RWPE1 (cell line): ENCODE results near the gene DMKN.

Experiments
- CTCF ChIA-PET: fragments of 350-600 bp; sonication (Branson Sonifier 250); formaldehyde crosslinking; extraction: SDS; loops from one replicate; lab custom pipeline; 2021; lab: Yijun Ruan, JAX
- POLR2A ChIA-PET: fragments of 400-600 bp; formaldehyde crosslinking; extraction: SDS; loops from one replicate; lab custom pipeline; 2020; ENCODE audit warnings: antibody characterized with exemption; ENCODE audit not compliant: low non-redundant PET; lab: Yijun Ruan, JAX
- DNase-seq: peaks from one replicate; pipeline ENCODE4 v3.0.0; 2012; ENCODE audit warnings: low spot score
- H3K27ac ChIP-seq: fragments of 450-650 bp; 2 replicates; pipeline ENCODE4 v1.5.1; 2017
- TF ChIP-seq, protein P1 (sequence below): fragments of 450-650 bp; conservative IDR thresholded peaks from 2 replicates; pipeline ENCODE4 v1.5.1; 2017; ENCODE audit warnings: low read depth, mild to moderate bottlenecking

Gene DMKN

DNA sequence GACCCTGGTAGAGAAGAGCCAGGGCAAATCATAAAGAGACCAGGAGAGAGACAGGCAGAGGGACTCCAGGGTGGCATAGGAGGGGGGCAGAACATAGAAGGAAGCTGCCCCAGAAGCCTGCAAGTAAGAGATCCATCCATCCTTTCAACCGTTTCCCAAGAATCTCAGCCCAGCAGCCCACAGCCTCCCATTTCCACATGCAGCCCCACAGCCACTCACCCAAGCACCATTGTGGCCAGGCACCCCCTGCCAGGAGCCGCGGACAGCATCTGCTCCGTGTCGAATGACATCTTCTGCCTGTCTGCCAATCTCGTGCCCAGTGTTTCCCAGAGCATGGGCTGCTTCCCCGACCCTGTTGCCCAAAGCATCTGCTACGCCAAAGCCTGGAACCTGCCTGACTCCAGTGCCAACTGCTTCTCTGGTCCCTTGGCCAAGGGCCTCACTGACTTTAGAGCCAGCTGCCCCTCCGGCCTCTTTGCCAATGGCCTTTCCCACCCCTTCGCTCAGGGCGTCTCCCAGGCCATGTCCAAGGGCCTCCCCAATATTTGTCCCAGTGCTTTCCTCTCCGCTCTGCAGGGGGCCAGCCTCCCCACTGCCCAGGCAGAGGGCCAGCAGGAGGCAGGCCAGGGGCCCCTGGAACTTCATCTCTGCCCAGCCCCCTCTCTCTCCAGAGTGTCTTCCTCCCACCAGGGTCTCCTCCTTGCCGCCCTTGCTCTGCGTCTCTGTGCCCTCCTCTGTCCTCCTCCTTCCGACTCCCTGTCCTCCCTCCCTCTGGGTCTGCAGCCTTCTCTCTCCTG, 420 bp downstream of the DMKN start:
- no peak overlapping the region for H3K27ac ChIP-seq
- DNase-seq: no peak
- ChIA-PET POLR2A (no interaction called here), CTCF (interaction anchor here (0.6 to 2.0 kb wide), 2 partner anchors 18 to 148 kb away, joined by 3 to 9 read pairs; no protein-coding TSS in a partner anchor)
- TF ChIP-seq, protein P1, sequence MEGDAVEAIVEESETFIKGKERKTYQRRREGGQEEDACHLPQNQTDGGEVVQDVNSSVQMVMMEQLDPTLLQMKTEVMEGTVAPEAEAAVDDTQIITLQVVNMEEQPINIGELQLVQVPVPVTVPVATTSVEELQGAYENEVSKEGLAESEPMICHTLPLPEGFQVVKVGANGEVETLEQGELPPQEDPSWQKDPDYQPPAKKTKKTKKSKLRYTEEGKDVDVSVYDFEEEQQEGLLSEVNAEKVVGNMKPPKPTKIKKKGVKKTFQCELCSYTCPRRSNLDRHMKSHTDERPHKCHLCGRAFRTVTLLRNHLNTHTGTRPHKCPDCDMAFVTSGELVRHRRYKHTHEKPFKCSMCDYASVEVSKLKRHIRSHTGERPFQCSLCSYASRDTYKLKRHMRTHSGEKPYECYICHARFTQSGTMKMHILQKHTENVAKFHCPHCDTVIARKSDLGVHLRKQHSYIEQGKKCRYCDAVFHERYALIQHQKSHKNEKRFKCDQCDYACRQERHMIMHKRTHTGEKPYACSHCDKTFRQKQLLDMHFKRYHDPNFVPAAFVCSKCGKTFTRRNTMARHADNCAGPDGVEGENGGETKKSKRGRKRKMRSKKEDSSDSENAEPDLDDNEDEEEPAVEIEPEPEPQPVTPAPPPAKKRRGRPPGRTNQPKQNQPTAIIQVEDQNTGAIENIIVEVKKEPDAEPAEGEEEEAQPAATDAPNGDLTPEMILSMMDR: no peak

- CTCF ChIA-PET: interaction anchor here (0.6 to 2.2 kb wide), 5 partner anchors 15 to 359 kb away, joined by 3 to 16 read pairs (median 4); no protein-coding TSS in a partner anchor
- POLR2A ChIA-PET: no interaction called here
- TF ChIP-seq, protein P1: no peak
- no peak overlapping the region for H3K27ac ChIP-seq
- no peak for DNase-seq
Observed at GRCh38 chr19:35511337-35511736, 2.1 kb downstream of the DMKN start.

DNA sequence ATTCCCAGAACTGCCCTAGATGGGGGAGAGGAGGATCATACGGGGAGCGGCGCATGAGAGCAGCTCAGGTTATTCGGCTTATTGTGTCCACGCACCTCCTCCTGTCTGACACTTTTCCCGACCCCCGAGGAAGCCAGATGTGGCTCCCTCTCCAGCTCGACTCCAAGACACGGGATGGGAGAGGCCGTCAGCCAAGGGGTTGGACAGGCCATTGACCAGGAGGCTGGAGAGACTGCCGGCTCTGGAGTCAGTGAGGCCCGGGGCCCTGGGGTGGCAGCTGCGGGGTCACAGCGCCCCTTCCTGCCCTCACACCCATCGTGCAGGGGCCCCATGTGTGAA, 2.9 kb downstream of the DMKN start:
- ChIA-PET CTCF (interaction anchor here (0.5 to 2.2 kb wide), 21 partner anchors 8 to 570 kb away, joined by 3 to 16 read pairs (median 4); partner anchors contain the start of genes PSENEN and U2AF1L4), POLR2A (interaction anchor here (0.9 kb wide), 1 partner anchor 52 kb away, joined by 3 read pairs; no protein-coding TSS in a partner anchor)
- TF ChIP-seq, protein P1: peak; percentile 25
- H3K27ac ChIP-seq: peak overlapping the region; percentile 90
- DNase-seq: no peak

DNA sequence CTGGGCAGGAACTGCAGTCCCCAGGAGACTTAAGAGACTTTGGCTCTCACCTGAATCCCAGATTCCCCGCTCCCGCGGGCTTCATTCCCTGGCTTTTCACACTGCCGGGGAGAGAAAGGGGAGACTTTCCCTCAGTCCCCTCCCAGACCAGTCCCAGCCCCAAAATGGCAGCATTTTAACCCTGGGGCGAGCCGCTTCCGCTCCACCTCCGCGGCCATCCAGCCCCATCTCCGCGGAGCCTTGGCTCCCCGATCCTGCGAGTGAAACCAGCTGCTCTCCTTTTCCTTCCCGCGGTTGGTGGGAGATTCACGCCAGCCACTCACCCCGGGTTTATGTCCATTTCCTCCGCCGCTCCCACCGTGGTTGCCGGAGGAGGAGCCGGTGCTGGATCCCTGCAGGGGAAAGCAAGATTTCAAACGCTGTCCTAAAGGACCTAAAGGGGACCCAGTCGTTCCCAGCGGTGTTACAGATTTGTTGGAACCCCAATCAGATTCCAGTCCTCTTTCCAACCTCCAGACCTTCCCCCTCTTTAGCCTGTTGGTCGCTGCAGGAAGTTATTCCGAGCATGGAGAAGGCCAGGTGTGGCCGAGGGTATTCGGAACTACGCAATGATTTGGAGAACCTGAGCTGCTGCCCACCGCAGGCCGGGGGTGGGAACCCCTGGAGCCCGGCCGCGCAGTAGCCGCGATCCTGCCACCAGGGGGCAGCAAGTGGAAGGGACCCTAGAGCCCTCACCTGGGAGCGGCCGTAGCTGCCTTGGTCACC, 3.4 kb downstream of the DMKN start:
- H3K27ac ChIP-seq: peak overlapping the region; percentile 90
- CTCF ChIA-PET: interaction anchor here (0.5 to 2.2 kb wide), 21 partner anchors 8 to 570 kb away, joined by 3 to 16 read pairs (median 4); partner anchors contain the start of genes PSENEN and U2AF1L4
- POLR2A ChIA-PET: interaction anchor here (0.9 kb wide), 1 partner anchor 53 kb away, joined by 3 read pairs; no protein-coding TSS in a partner anchor
- peak; percentile 93 for DNase-seq
- TF ChIP-seq, protein P1: peak; percentile 95

- H3K27ac ChIP-seq: peak overlapping the region; percentile 90
- POLR2A ChIA-PET: interaction anchor here (0.6 kb wide), 1 partner anchor 270 kb away, joined by 3 read pairs; no protein-coding TSS in a partner anchor
- TF ChIP-seq, protein P1: no peak
- CTCF ChIA-PET: interaction anchor here (1.4 to 2.5 kb wide), 3 partner anchors 7 to 14 kb away, joined by 6 to 10 read pairs (median 8); no protein-coding TSS in a partner anchor
- DNase-seq: peak; percentile 82
Observed at GRCh38 chr19:35509018-35509652, 4.3 kb downstream of the DMKN start.
